IMR-90 (cell line): ENCODE measurements around the gene NBPF11. TPM values are rescaled to one million over a fixed set of nuclear protein-coding genes. Genes with fewer than 3 reads are reported as not detected.
"Not testable (repeated sequence)": the region's sequence is repeated elsewhere in the genome, so short reads cannot be mapped to it uniquely, and the experiment has no call there.

Experiments
- ATAC-seq: fragments of 200-7000 bp; cut with Tn5 transposase; 2 replicates; pipeline ENCODE4 v1.9.1; 2020; ENCODE audit warnings: low read depth, mild to moderate bottlenecking, moderate library complexity
- Bru-seq: library from RNA; stranded (reverse); fragments of 400-500 nt; gene quantifications from one replicate; lab custom pipeline; 2021; lab: Mats Ljungman, UMichigan
- BruChase-seq, 2 experiments: library from RNA; stranded (reverse); fragments of 400-500 nt; gene quantifications; one replicate each; lab custom pipeline; 2021; lab: Mats Ljungman, UMichigan
- BruUV-seq: library from RNA; stranded (reverse); fragments of 400-500 nt; replicated peaks from 2 replicates; lab custom pipeline; 2021; lab: Mats Ljungman, UMichigan
- CTCF ChIA-PET: fragments of 300-600 bp; formaldehyde crosslinking; extraction: SDS; loops from one replicate; lab custom pipeline; 2021; ENCODE audit warnings: antibody characterized with exemption; lab: Yijun Ruan, JAX
- POLR2A ChIA-PET: fragments of 300-600 bp; sonication (Branson Sonifier 250); formaldehyde crosslinking; loops from one replicate; lab custom pipeline; 2022; ENCODE audit warnings: antibody characterized with exemption; ENCODE audit not compliant: unreplicated experiment; lab: Charles Lee
- DNase-seq: peaks from one replicate; pipeline ENCODE4 v3.0.0; 2013
- H2AFZ ChIP-seq: replicated peaks from 2 replicates; pipeline ENCODE3; 2013; ENCODE audit warnings: low read length, mild to moderate bottlenecking; ENCODE audit not compliant: poor library complexity
- H2AK5ac ChIP-seq: 2 replicates; pipeline ENCODE4 v1.6.1; 2013; ENCODE audit warnings: low read depth, low read length, inconsistent platforms
- H2AK9ac ChIP-seq: replicated peaks from 2 replicates; pipeline ENCODE3; 2013; ENCODE audit warnings: mild to moderate bottlenecking, low read depth, low read length, moderate library complexity; ENCODE audit not compliant: poor library complexity
- H2BK120ac ChIP-seq: 2 replicates; pipeline ENCODE4 v1.6.1; 2013; ENCODE audit warnings: low read depth, low read length, inconsistent platforms
- H2BK15ac ChIP-seq: 3 replicates; pipeline ENCODE4 v1.6.1; 2013; ENCODE audit warnings: low read depth, low read length, inconsistent platforms
- H2BK20ac ChIP-seq: 2 replicates; pipeline ENCODE4 v1.6.1; 2013; ENCODE audit warnings: low read depth, mild to moderate bottlenecking, inconsistent platforms, low read length, moderate library complexity
- H2BK5ac ChIP-seq: 2 replicates; pipeline ENCODE4 v1.6.1; 2013; ENCODE audit warnings: mild to moderate bottlenecking, low read depth, low read length, inconsistent platforms; ENCODE audit not compliant: poor library complexity, severe bottlenecking
- H3K14ac ChIP-seq: replicated peaks from 2 replicates; pipeline ENCODE4 v1.6.1; 2013; ENCODE audit warnings: low read depth, low read length, inconsistent platforms
- H3K18ac ChIP-seq: 2 replicates; pipeline ENCODE4 v1.6.1; 2013; ENCODE audit warnings: low read depth, low read length, control low read depth
- H3K23ac ChIP-seq: 2 replicates; pipeline ENCODE4 v1.6.1; 2013; ENCODE audit warnings: low read depth, low read length, inconsistent platforms
- H3K27ac ChIP-seq: 2 replicates; pipeline ENCODE4 v1.5.1; 2013; ENCODE audit warnings: mild to moderate bottlenecking, control low read depth, low read length; ENCODE audit not compliant: insufficient read depth
- H3K27me3 ChIP-seq: 2 replicates; pipeline ENCODE4 v1.6.1; 2013; ENCODE audit warnings: low read length; ENCODE audit not compliant: control insufficient read depth, insufficient read depth
- H3K36me3 ChIP-seq: 2 replicates; pipeline ENCODE4 v1.6.1; 2013; ENCODE audit warnings: low read length, mixed read lengths; ENCODE audit not compliant: control insufficient read depth, insufficient read depth
- H3K4ac ChIP-seq: 2 replicates; pipeline ENCODE4 v1.6.1; 2013; ENCODE audit warnings: low read depth, low read length, inconsistent platforms
- H3K4me1 ChIP-seq: 2 replicates; pipeline ENCODE4 v1.6.1; 2013; ENCODE audit warnings: low read length, mixed read lengths; ENCODE audit not compliant: control insufficient read depth, insufficient read depth
- H3K4me2 ChIP-seq: 2 replicates; pipeline ENCODE4 v1.6.1; 2013; ENCODE audit warnings: low read depth, mild to moderate bottlenecking, control low read depth, low read length, moderate library complexity
- H3K4me3 ChIP-seq: 2 replicates; pipeline ENCODE4 v1.5.1; 2013; ENCODE audit warnings: low read depth, mild to moderate bottlenecking, control low read depth, low read length, moderate library complexity; ENCODE audit not compliant: insufficient read depth
- H3K56ac ChIP-seq: 2 replicates; pipeline ENCODE4 v1.6.1; 2013; ENCODE audit warnings: low read length, inconsistent platforms; ENCODE audit not compliant: insufficient read depth; ENCODE audit errors: extremely low read depth
- H3K79me1 ChIP-seq, 2 experiments: 2 replicates each; pipeline ENCODE4 v1.6.1; 2013; ENCODE audit warnings: low read length in 2 of 2, inconsistent platforms in 1 of 2, low read depth in 1 of 2
- H3K9ac ChIP-seq: 2 replicates; pipeline ENCODE4 v1.6.1; 2013; ENCODE audit warnings: low read depth, low read length, control low read depth
- H3K9me1 ChIP-seq: 2 replicates; pipeline ENCODE4 v1.6.1; 2013; ENCODE audit warnings: low read length, inconsistent platforms; ENCODE audit not compliant: insufficient read depth
- H3K9me3 ChIP-seq: 2 replicates; pipeline ENCODE4 v1.6.1; 2013; ENCODE audit warnings: low read length; ENCODE audit not compliant: control insufficient read depth, insufficient read depth
- H4K20me1 ChIP-seq: 2 replicates; pipeline ENCODE4 v1.6.1; 2013; ENCODE audit warnings: low read length, inconsistent platforms; ENCODE audit not compliant: insufficient read depth
- H4K5ac ChIP-seq: 2 replicates; pipeline ENCODE4 v1.6.1; 2013; ENCODE audit warnings: mild to moderate bottlenecking, low read depth, low read length, control low read depth
- H4K8ac ChIP-seq, 2 experiments: 2 replicates each; pipeline ENCODE4 v1.6.1; 2013; ENCODE audit warnings: low read depth in 2 of 2, low read length in 2 of 2, control low read depth in 1 of 2, inconsistent platforms in 1 of 2
- H4K91ac ChIP-seq: 2 replicates; pipeline ENCODE4 v1.6.1; 2013; ENCODE audit warnings: low read depth, low read length, inconsistent platforms; ENCODE audit not compliant: insufficient read depth
- POLR2A ChIP-seq: IDR thresholded peaks from 2 replicates; pipeline ENCODE4 v1.6.1; 2012; ENCODE audit warnings: mild to moderate bottlenecking, low read depth, low read length
- WGBS, 2 experiments: methylation state at CpG; one replicate each; pipeline versions ENCODE4 v1.1.5 to v1.1.7; 2013; ENCODE audit warnings: missing lambda C conversion rate in 2 of 2; ENCODE audit not compliant: insufficient read length in 1 of 2; ENCODE audit errors: extremely low coverage in 2 of 2; 5-methylcytosine and 5-hydroxymethylcytosine counted together
- dilution Hi-C: fragments of 300-500 bp; cut with HindIII; formaldehyde crosslinking; loops from one replicate; pipeline ENCODE4 v1.14.3; 2018; ENCODE audit warnings: low sequenced_read_pairs; ENCODE audit not compliant: unreplicated experiment
- in situ Hi-C: fragments of 300-500 bp; cut with MboI; formaldehyde crosslinking; loops from 3 replicates; pipeline ENCODE4 v1.14.3; 2019; ENCODE audit warnings: low sequenced_read_pairs, inconsistent platforms, mixed read lengths
- intact Hi-C: fragments of 100-400 bp; cut with micrococcal nuclease; formaldehyde crosslinking; loops from 2 replicates; pipeline ENCODE4 v1.10.0; 2022
- long read RNA-seq: library from polyadenylated mRNA; unstranded; transcript quantifications from one replicate; pipeline ENCODE4 v2.0.0, GENCODE V29; 2021; ENCODE audit not compliant: unreplicated experiment
- polyA plus RNA-seq, 3 experiments: library from polyadenylated mRNA; depleted of rRNA; stranded (reverse); fragments of >200 nt; gene quantifications; 2 replicates each; pipeline ENCODE4 v1.2.3, GENCODE V29; 2012; ENCODE audit warnings: low replicate concordance in 1 of 3
- total RNA-seq: library from RNA; depleted of rRNA; stranded (reverse); fragments of >200 nt; gene quantifications from 2 replicates; pipeline ENCODE4 v1.2.3, GENCODE V29; 2012; rRNA removed

The NBPF11 gene, protein sequence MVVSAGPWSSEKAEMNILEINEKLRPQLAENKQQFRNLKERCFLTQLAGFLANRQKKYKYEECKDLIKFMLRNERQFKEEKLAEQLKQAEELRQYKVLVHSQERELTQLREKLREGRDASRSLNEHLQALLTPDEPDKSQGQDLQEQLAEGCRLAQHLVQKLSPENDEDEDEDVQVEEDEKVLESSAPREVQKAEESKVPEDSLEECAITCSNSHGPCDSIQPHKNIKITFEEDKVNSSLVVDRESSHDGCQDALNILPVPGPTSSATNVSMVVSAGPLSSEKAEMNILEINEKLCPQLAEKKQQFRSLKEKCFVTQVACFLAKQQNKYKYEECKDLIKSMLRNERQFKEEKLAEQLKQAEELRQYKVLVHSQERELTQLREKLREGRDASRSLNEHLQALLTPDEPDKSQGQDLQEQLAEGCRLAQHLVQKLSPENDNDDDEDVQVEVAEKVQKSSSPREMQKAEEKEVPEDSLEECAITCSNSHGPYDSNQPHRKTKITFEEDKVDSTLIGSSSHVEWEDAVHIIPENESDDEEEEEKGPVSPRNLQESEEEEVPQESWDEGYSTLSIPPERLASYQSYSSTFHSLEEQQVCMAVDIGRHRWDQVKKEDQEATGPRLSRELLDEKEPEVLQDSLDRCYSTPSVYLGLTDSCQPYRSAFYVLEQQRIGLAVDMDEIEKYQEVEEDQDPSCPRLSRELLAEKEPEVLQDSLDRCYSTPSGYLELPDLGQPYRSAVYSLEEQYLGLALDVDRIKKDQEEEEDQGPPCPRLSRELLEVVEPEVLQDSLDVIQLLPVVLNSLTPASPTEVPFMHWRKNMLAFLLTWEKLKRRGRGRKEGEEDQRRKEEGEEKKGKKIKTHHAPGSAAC
- total RNA-seq (2.7 and 2.8 TPM in 2 replicates), polyA plus RNA-seq (2012; rRNA removed) (5.6 and 6.5 TPM in 2 replicates), Bru-seq, nascent RNA (percentile 77 among the genes with signal in this experiment), BruChase-seq, experiment 1, labeled RNA remaining after a 6-hour chase (percentile 77 among the genes with signal in this experiment), BruChase-seq, experiment 2, labeled RNA remaining after a 2-hour chase (percentile 78 among the genes with signal in this experiment)
- 1.5 and 1.6 TPM in 2 replicates for polyA plus RNA-seq (2012; cell fraction: cytosol; rRNA removed)
- polyA plus RNA-seq (2012; cell fraction: nucleus; rRNA removed; ENCODE audit: low replicate concordance) = 11.5 and 40.4 TPM in 2 replicates
- long read RNA-seq, partial matches to known transcripts = 1 of 6 reads
- long read RNA-seq, other reads (novel, unspliced or antisense) = 5 of 6 reads

DNA sequence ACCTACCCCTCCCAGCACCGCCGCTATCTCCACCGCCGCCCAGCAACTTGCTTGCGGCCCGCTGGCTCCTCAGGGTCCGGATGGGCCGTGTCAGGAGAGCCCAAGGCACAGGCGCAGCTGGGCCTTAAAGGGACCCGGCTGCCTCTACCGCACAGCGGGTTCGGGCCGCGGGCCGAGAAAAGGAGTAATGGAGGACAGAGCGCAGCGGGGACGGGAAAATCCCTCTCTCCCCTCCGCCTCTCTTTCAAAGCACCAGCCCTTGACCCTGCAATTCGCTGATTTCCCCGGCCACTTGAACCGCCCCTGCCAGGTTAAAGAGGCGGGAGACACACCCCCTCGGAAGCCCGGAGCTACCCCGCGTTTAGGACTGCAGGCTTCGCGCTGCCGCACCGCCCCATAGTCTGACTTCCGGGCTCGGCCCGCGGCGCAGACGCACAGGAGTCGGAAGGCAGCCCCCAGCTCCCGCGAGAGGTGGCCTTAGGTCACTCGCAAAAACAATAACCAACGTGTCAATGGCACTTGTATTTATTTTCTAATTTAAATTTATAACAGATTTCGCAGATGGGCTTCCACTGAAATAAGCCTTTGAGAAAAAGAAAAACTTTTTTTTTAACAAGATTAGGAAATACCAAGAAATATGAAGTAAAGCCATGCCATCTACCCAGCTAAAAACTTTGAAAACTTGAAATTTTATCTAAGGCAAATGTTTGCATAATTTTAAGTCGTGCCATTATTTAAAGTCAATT lies at the start of gene NBPF11:
TSS of gene NBPF11 (minus strand) at position 371 of the 746 bp plus-strand sequence. CDS start 25,278 bp downstream, outside the sequence.
- H3K23ac ChIP-seq, H3K18ac ChIP-seq, intact Hi-C loops, H2BK20ac ChIP-seq, H3K9me1 ChIP-seq, H3K4me1 ChIP-seq, H3K27me3 ChIP-seq, H3K9me3 ChIP-seq, H4K20me1 ChIP-seq, BruUV-seq, H2AK9ac ChIP-seq, H4K91ac ChIP-seq, H2AK5ac ChIP-seq, H3K4ac ChIP-seq, H2BK5ac ChIP-seq, dilution Hi-C loops, H3K36me3 ChIP-seq, H2BK15ac ChIP-seq, H3K79me1 ChIP-seq, in situ Hi-C loops, CTCF ChIA-PET, H3K56ac ChIP-seq, H2BK120ac ChIP-seq: not testable (repeated sequence)
- peak within 1 kb of the TSS; percentile 88 for H3K4me3 ChIP-seq
- peak within 1 kb of the TSS; percentile 90 for H4K5ac ChIP-seq
- H3K4me2 ChIP-seq = peak within 1 kb of the TSS; percentile 65
- H3K27ac ChIP-seq = peak within 1 kb of the TSS; percentile 24
- H3K9ac ChIP-seq = peak within 1 kb of the TSS; percentile 79
- 0 out of 2 replicates have a peak within 1 kb of the TSS, but pooled peaks have one; percentile 22 for H3K14ac ChIP-seq
- DNase-seq (peak; percentile 75), ATAC-seq (peak; percentile 98)
- WGBS, 2 experiments = 0% methylated on average over 3 of the region's 45 CpGs; no CpG with 5 or more reads in 1 of the 2 experiments
- 0 out of 2 replicates have a peak, but pooled peaks have one; percentile 22 for TF ChIP-seq POLR2A
- H2AFZ ChIP-seq = peak within 1 kb of the TSS; percentile 70
- peak within 1 kb of the TSS; percentile 55 to 64; a peak in 1 of 4 replicates for H4K8ac ChIP-seq
- POLR2A ChIA-PET = interaction anchor here (0.6 kb wide), 1 partner anchor 127 kb away, joined by 3 read pairs; no protein-coding TSS in a partner anchor

DNA sequence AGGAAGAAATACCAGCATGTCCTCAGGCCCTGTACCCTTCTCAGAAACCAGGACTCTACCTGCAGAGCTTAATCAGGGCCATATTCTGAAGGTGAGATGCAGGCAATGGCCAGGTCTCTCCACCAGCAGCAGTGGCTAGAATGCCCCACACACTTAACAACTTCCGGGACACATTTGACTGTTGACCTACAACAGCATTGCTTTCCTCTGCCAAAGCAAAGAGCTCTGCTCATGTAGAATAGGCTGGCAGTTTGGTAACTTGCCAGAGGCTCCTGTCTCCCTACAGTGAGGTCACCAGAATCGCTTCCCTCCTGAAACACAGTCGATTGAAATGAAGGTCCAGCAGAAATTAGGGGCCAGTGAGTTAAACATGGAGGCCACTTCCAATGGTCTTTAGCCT lies 45.3 kb upstream of the NBPF11 start:
- H2AK5ac ChIP-seq, H2BK5ac ChIP-seq, H2AK9ac ChIP-seq, H2BK120ac ChIP-seq, H3K18ac ChIP-seq, H3K79me1 ChIP-seq, H3K23ac ChIP-seq, H2BK15ac ChIP-seq, H2BK20ac ChIP-seq, H3K4me3 ChIP-seq, H3K9ac ChIP-seq, dilution Hi-C loops, H3K4ac ChIP-seq, H4K91ac ChIP-seq, H3K9me3 ChIP-seq, H3K4me2 ChIP-seq, H3K9me1 ChIP-seq, H3K27me3 ChIP-seq, H3K56ac ChIP-seq, H3K4me1 ChIP-seq, in situ Hi-C loops, intact Hi-C loops, H3K14ac ChIP-seq, H4K5ac ChIP-seq, DNase-seq, CTCF ChIA-PET, BruUV-seq, H3K27ac ChIP-seq, H2AFZ ChIP-seq, POLR2A ChIA-PET, H3K36me3 ChIP-seq, H4K20me1 ChIP-seq, H4K8ac ChIP-seq, ATAC-seq: not testable (repeated sequence)
- WGBS, 2 experiments = no CpG with 5 or more reads among the region's 3 CpGs
